Measurements from ENCODE around the gene AKR1C2. TPM values are rescaled to one million over a fixed set of nuclear protein-coding genes. Genes with fewer than 3 reads are reported as not detected.
A peak's percentile ranks its signal among the peaks of the same experiment; 100 is the strongest.
"Not testable (repeated sequence)": the region's sequence is repeated elsewhere in the genome, so short reads cannot be mapped to it uniquely, and the experiment has no call there.

The AKR1C2 gene
- total RNA-seq, 1 donor from 2014 or later, result 4.2 TPM

DNA sequence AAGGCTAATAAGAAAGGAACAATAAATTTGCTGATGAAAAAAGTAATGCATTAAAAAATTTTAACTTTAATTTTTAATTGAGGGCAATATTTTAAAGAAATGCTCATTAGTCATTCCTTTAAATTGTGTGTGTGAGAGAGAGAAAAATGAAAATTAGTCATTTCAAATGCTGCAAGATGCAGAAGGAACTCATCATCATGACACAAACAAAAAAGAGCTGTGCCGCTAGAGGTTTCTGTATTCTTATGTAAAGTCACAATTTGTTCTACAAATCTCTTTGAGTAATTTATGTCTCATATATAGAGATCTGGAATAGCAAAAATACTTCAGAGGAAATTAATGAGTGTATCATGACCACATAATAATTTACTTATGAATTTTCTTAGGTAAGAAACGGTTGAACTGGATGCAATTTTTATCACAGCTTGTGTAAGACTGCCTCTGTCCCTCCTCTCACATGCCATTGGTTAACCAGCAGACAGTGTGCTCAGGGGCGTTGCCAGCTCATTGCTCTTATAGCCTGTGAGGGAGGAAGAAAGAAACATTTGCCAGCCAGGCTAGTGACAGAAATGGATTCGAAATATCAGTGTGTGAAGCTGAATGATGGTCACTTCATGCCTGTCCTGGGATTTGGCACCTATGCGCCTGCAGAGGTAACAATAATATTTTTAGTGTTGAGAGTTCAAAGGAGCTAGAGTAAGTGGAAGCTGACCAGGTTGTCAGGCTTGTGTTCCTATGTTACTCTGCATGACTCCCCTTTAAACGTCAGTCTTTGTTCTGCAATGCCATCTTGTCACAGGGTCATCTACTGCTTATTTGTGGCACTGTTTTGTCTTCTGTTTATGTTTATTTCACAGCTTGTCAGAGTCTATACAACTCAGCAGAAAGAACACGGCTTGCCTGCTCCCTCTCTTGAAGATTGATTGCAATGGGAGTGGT is 40.5 kb downstream of the AKR1C2 start, which contains the start of gene AKR1C1:
AKR1C1 (plus strand) TSS at position 540 of the 939 bp plus-strand sequence; CDS start at position 570, 30 bp downstream.
- not testable (repeated sequence) for H3K4me1 ChIP-seq (ENCODE audit: control insufficient read depth in 3 of 3, insufficient read depth in 3 of 3, low read length in 3 of 3); H3K36me3 ChIP-seq (ENCODE audit: control insufficient read depth in 3 of 3, insufficient read depth in 3 of 3, low read length in 3 of 3); H3K27me3 ChIP-seq (ENCODE audit: control insufficient read depth in 3 of 3, insufficient read depth in 3 of 3, low read length in 3 of 3); H3K27ac ChIP-seq (ENCODE audit: low read depth, low read length); H3K9me3 ChIP-seq (ENCODE audit: control insufficient read depth in 3 of 3, low read length in 3 of 3)
- Histone ChIP-seq H3K4me3 (ENCODE audit: low read length in 3 of 3) (peak within 1 kb of the TSS in 1 of 3 donors; percentile 36), H3K9ac (ENCODE audit: low read depth in 1 of 3, low read length in 3 of 3) (peak within 1 kb of the TSS in 2 of 3 donors; percentile 35 to 43)

DNA sequence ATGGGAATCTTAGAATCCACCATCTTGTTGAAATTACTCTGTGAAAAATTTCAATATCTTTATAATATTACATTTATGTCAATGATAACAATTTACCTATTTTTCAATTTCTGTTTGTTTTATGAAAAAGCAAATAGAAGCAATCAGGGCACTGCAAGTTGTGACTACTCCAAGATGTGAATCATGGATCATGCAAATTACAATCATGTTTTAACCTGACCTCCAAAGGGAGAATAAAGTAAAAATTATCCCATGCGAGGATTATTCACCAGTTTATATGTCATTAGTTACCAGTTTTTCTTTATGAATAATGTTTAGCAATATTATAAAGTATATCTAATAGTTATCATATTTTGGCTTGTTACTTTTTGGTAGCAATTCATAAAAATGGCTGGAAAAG is 41.3 kb downstream of the AKR1C2 start:
- H3K4me3 ChIP-seq (ENCODE audit: low read length in 3 of 3); H3K27me3 ChIP-seq (ENCODE audit: control insufficient read depth in 3 of 3, insufficient read depth in 3 of 3, low read length in 3 of 3); H3K9ac ChIP-seq (ENCODE audit: low read depth in 1 of 3, low read length in 3 of 3); H3K36me3 ChIP-seq (ENCODE audit: control insufficient read depth in 3 of 3, insufficient read depth in 3 of 3, low read length in 3 of 3); H3K27ac ChIP-seq (ENCODE audit: low read depth, low read length); H3K9me3 ChIP-seq (ENCODE audit: control insufficient read depth in 3 of 3, low read length in 3 of 3); H3K4me1 ChIP-seq (ENCODE audit: control insufficient read depth in 3 of 3, insufficient read depth in 3 of 3, low read length in 3 of 3): not testable (repeated sequence)

DNA sequence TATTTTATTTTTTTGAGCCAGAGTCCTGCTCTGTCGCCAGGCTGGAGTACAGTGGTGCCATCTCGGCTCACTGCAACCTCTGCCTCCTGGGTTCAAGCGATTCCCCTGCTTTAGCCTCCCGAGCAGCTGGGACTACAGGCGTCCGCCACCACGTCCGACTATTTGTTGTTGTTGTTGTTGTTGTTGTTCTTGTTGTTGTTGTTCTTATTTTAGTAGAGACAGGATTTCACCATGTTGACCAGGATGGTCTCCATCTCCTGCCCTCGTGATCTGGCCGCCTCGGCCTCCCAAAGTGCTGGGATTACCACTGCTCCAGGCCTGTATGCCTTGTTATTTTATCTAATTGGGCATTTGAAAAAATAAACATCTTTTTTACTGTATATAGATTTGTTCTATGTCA is 42.1 kb downstream of the AKR1C2 start:
- H3K27me3 ChIP-seq (ENCODE audit: control insufficient read depth in 3 of 3, insufficient read depth in 3 of 3, low read length in 3 of 3); H3K36me3 ChIP-seq (ENCODE audit: control insufficient read depth in 3 of 3, insufficient read depth in 3 of 3, low read length in 3 of 3); H3K4me3 ChIP-seq (ENCODE audit: low read length in 3 of 3); H3K9ac ChIP-seq (ENCODE audit: low read depth in 1 of 3, low read length in 3 of 3); H3K9me3 ChIP-seq (ENCODE audit: control insufficient read depth in 3 of 3, low read length in 3 of 3); H3K27ac ChIP-seq (ENCODE audit: low read depth, low read length); H3K4me1 ChIP-seq (ENCODE audit: control insufficient read depth in 3 of 3, insufficient read depth in 3 of 3, low read length in 3 of 3): not testable (repeated sequence)

DNA sequence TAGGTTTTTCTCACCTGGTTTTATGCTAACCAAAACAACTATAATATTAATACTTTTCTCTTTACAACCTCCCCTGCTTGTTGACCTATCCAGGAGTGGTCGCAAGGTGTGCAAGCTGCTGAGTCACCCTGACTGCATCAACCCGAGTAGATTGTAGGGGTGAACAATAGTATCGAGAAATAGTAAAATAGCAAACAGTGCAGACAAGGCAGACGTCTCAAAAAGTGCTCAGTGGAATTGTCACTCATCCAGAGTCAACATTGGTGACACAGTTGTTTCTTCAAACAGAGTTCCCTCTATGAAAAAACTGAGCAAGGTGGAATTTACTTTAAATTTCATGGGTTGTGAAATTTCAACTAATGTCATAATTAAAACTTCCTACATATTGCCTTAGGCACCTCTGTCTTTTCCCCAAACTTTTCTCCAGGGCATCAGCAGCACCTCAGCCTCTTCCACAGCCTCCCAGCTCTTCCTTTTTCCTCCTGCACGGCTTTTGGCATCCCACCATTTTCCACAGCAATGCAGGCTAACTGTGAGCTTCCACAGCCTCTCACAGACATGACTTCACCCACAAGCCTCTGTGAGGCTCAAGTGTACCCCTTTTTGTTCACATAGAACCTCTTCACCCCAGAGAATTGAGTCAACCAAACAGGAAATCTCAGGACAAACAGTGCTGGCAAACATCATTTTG is 46.6 kb downstream of the AKR1C2 start:
- H3K4me1 ChIP-seq (ENCODE audit: control insufficient read depth in 3 of 3, insufficient read depth in 3 of 3, low read length in 3 of 3); H3K9ac ChIP-seq (ENCODE audit: low read depth in 1 of 3, low read length in 3 of 3); H3K9me3 ChIP-seq (ENCODE audit: control insufficient read depth in 3 of 3, low read length in 3 of 3); H3K36me3 ChIP-seq (ENCODE audit: control insufficient read depth in 3 of 3, insufficient read depth in 3 of 3, low read length in 3 of 3); H3K27ac ChIP-seq (ENCODE audit: low read depth, low read length); H3K27me3 ChIP-seq (ENCODE audit: control insufficient read depth in 3 of 3, insufficient read depth in 3 of 3, low read length in 3 of 3); H3K4me3 ChIP-seq (ENCODE audit: low read length in 3 of 3): not testable (repeated sequence)

DNA sequence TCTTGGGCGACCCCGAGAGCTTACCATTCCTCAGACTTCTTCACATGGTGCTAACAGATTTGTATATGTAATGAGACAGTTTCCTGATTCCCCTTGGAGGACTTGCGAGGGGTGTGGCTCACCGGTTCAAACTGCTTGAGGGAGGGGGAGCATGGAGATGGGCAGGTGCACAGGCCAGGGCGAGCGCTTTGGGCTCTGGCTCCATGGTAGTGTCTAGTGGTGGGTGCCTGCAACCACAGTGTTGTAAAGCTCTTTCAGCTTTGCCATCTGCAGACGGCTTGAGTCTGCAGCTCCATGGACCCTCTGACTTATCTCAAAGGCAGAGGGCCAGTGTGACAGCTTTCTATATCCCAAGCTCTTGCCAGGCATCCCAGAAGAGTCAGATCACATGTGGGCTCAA is 47.6 kb downstream of the AKR1C2 start:
- H3K4me3 ChIP-seq (ENCODE audit: low read length in 3 of 3); H3K9ac ChIP-seq (ENCODE audit: low read depth in 1 of 3, low read length in 3 of 3); H3K27me3 ChIP-seq (ENCODE audit: control insufficient read depth in 3 of 3, insufficient read depth in 3 of 3, low read length in 3 of 3); H3K9me3 ChIP-seq (ENCODE audit: control insufficient read depth in 3 of 3, low read length in 3 of 3); H3K27ac ChIP-seq (ENCODE audit: low read depth, low read length); H3K4me1 ChIP-seq (ENCODE audit: control insufficient read depth in 3 of 3, insufficient read depth in 3 of 3, low read length in 3 of 3); H3K36me3 ChIP-seq (ENCODE audit: control insufficient read depth in 3 of 3, insufficient read depth in 3 of 3, low read length in 3 of 3): not testable (repeated sequence)

DNA sequence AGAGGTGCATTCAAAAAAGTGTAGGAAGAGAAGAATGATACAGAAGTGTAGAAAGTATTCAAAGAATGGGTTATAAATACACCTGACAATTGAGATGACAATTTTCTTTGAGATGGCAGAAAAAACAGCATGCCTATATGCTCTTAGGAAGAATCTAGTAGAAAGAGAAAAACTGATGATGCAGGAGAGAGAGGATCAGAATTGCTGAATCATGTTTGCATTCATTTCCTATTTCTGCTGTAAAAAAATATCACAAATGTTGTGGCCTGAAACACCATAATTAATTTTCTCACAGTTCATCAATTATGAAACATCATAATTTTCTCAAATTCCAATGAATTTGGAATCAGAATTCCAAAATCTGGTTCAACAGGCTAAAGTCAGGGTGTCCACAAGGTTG is 50.3 kb downstream of the AKR1C2 start:
- Histone ChIP-seq H3K9ac (ENCODE audit: low read depth in 1 of 3, low read length in 3 of 3) (no peak overlapping the region), H3K36me3 (ENCODE audit: control insufficient read depth in 3 of 3, insufficient read depth in 3 of 3, low read length in 3 of 3) (no peaks in the 10 kb centered on the region), H3K4me1 (ENCODE audit: control insufficient read depth in 3 of 3, insufficient read depth in 3 of 3, low read length in 3 of 3) (no peaks in the 10 kb centered on the region), H3K4me3 (ENCODE audit: low read length in 3 of 3) (no peak overlapping the region), H3K9me3 (ENCODE audit: control insufficient read depth in 3 of 3, low read length in 3 of 3) (no peaks in the 10 kb centered on the region), H3K27me3 (ENCODE audit: control insufficient read depth in 3 of 3, insufficient read depth in 3 of 3, low read length in 3 of 3) (no peaks in the 10 kb centered on the region), H3K27ac (ENCODE audit: low read depth, low read length) (no peak overlapping the region)

DNA sequence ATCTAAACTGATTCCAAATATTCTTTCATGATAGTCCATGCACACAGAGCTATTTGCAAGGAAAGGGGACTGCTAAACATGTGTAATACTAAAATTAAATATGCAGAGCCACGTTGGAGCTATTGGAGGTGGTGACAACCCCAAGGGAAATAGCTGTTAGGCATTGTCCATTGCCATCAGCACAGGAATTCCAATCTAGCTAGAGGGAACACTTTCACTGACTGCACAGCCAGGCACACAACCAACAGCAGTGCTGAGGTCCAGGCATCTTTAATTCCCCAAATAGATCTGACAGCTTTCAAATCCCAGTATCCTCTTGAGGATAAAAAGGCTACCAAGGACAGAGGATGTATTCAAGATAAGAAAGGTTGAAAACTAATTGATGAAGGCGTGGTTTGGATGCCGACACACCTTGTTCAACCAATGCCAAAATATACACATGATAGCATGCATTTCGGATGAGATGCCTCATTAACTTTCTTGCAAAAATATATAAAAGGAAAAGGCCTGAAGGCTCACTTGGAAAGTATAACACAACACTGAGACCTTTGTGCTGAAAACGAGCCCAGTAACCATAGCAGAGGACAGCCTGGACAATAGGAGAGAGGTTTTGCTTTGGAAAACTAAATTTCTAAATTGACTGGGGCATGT is 52.0 kb downstream of the AKR1C2 start:
- H3K4me1 ChIP-seq (ENCODE audit: control insufficient read depth in 3 of 3, insufficient read depth in 3 of 3, low read length in 3 of 3); H3K36me3 ChIP-seq (ENCODE audit: control insufficient read depth in 3 of 3, insufficient read depth in 3 of 3, low read length in 3 of 3); H3K4me3 ChIP-seq (ENCODE audit: low read length in 3 of 3); H3K9me3 ChIP-seq (ENCODE audit: control insufficient read depth in 3 of 3, low read length in 3 of 3); H3K27me3 ChIP-seq (ENCODE audit: control insufficient read depth in 3 of 3, insufficient read depth in 3 of 3, low read length in 3 of 3); H3K27ac ChIP-seq (ENCODE audit: low read depth, low read length); H3K9ac ChIP-seq (ENCODE audit: low read depth in 1 of 3, low read length in 3 of 3): not testable (repeated sequence)

DNA sequence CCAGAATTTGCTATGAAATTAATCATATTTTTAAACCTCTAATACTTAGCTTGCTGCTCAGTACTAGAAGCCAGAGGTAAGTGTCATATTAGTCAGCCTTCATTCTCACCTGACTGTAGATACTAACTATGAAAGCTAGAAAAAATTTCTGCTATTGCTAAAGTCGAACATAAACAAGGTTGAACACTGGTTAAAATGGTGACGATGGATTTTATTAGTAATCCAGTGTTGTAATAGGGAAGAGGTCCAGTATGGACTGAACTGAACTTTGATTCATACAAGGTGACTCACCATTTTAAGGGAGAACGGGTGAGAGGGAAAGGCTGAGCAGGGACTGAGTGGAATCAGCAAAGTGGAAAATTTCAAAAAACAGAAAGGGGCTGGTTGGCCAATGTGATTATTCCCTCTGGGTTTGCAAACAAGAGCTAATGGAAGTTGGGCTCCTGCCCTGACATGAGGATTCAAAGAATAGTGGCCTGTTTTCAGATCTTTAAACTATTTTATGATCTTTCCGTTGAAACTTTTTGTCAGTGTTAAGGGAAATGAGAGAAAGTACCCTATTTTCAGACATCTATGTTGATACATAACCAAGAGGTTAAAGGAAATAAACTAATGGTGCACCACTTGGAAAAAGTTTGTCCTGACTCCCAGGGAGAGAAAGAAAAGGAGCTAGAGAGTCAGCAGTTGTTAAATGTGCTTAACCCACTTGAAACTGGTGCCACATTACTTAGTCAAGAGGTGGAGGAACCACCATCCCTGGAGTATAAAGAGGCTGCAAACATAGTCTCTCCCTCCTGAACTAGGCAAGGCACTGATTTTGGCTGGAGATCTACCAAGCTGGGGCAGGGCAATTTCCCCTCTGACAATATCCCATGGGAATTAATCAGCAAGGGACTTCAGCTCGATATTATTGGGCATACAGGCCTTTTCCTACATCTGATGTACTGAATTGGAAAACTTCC is 55.7 kb downstream of the AKR1C2 start:
- no peaks in the 10 kb centered on the region for H3K9me3 ChIP-seq (ENCODE audit: control insufficient read depth in 3 of 3, low read length in 3 of 3)
- H3K9ac ChIP-seq (ENCODE audit: low read depth in 1 of 3, low read length in 3 of 3), result no peak overlapping the region
- no peak overlapping the region for H3K4me3 ChIP-seq (ENCODE audit: low read length in 3 of 3)
- H3K27me3 ChIP-seq (ENCODE audit: control insufficient read depth in 3 of 3, insufficient read depth in 3 of 3, low read length in 3 of 3), result no peaks in the 10 kb centered on the region
- peaks cover 5 to 12% (median 9%) of the 10 kb centered on the region in 3 donors for H3K4me1 ChIP-seq (ENCODE audit: control insufficient read depth in 3 of 3, insufficient read depth in 3 of 3, low read length in 3 of 3)
- H3K36me3 ChIP-seq (ENCODE audit: control insufficient read depth in 3 of 3, insufficient read depth in 3 of 3, low read length in 3 of 3), result no peaks in the 10 kb centered on the region
- peak overlapping the region; percentile 59 for H3K27ac ChIP-seq (ENCODE audit: low read depth, low read length)

DNA sequence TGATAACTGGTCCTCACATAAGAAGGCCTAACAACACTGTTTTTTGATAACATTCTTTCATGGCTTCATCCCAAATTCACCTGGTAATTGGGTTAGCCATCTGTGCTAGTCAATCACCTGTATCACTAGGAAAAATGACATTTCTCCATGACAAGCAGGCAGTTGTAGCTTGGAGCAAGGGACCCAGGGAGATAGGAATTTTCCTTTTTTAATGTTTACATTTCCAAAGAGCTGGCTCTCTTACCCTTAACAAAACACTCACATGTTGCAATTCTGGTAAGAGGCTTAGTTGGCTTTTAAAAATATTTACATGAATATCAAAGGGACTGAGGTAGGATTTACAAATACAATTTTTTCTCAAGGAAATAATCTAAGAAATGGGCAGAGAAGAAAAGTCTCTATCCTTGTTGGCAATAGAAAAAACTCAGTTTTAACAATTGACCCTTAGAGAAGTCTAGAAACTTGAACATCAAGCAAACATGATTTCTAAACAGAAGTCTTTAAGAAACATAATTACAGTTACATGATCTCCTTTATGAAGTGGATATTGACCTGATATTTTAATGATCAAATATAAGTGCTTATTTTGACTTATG is 56.5 kb downstream of the AKR1C2 start:
- Histone ChIP-seq H3K9ac (ENCODE audit: low read depth in 1 of 3, low read length in 3 of 3) (no peak overlapping the region), H3K27ac (ENCODE audit: low read depth, low read length) (peak overlapping the region; percentile 59), H3K27me3 (ENCODE audit: control insufficient read depth in 3 of 3, insufficient read depth in 3 of 3, low read length in 3 of 3) (no peaks in the 10 kb centered on the region), H3K4me1 (ENCODE audit: control insufficient read depth in 3 of 3, insufficient read depth in 3 of 3, low read length in 3 of 3) (peaks cover 9 to 18% (median 11%) of the 10 kb centered on the region in 3 donors), H3K9me3 (ENCODE audit: control insufficient read depth in 3 of 3, low read length in 3 of 3) (no peaks in the 10 kb centered on the region), H3K36me3 (ENCODE audit: control insufficient read depth in 3 of 3, insufficient read depth in 3 of 3, low read length in 3 of 3) (no peaks in the 10 kb centered on the region), H3K4me3 (ENCODE audit: low read length in 3 of 3) (no peak overlapping the region)

Measured in skeletal muscle tissue (tissue), 4 donors.